ENCODE measurements around the gene RHPN2.

- TF ChIP-seq CTCF (IDR thresholded peaks at IDR 0.05) (no peak), POLR2A (IDR thresholded peaks at IDR 0.05) (no peak), EP300 (IDR thresholded peaks at IDR 0.05) (no peak)
Observed at GRCh38 chr19:33114312-33114711, 49.6 kb upstream of the RHPN2 start.
